HepG2 (cell line): ENCODE results near the gene ATP6V0A1. TPM values are rescaled to one million over a fixed set of nuclear protein-coding genes. Genes with fewer than 3 reads are reported as not detected.

ENCODE experiments used
- ARID5B ChIP-seq: IDR thresholded peaks from 2 replicates; pipeline ENCODE4 v1.4.0; 2020; ENCODE audit warnings: mild to moderate bottlenecking, missing genetic modification reagents
- ARNTL ChIP-seq: sonication (generic); formaldehyde crosslinking; IDR thresholded peaks from 2 replicates; pipeline ENCODE4 v1.4.0; 2020; ENCODE audit warnings: mild to moderate bottlenecking, missing genetic modification reagents
- DMTF1 ChIP-seq: sonication (generic); formaldehyde crosslinking; IDR thresholded peaks from 2 replicates; pipeline ENCODE4 v1.4.0; 2020; ENCODE audit warnings: mild to moderate bottlenecking, missing genetic modification reagents
- FOXA1 ChIP-seq, 2 experiments: fragments of 450-650 bp in 1 of 2; sonication (generic) in 1 of 2; formaldehyde crosslinking in 1 of 2; IDR thresholded peaks; 2 replicates each; pipeline versions ENCODE4 v1.4.0 to v1.6.1; 2016 to 2020; ENCODE audit warnings: missing genetic modification reagents in 1 of 2
- KLF13 ChIP-seq: sonication (generic); formaldehyde crosslinking; IDR thresholded peaks from 2 replicates; pipeline ENCODE4 v1.4.0; 2020; ENCODE audit warnings: mild to moderate bottlenecking, missing genetic modification reagents
- PAX8 ChIP-seq: sonication (generic); formaldehyde crosslinking; IDR thresholded peaks from 2 replicates; pipeline ENCODE4 v1.8.0; 2022; ENCODE audit warnings: mild to moderate bottlenecking, missing genetic modification reagents, borderline replicate concordance
- PHB2 ChIP-seq: fragments of 450-650 bp; IDR thresholded peaks from 2 replicates; pipeline ENCODE4 v1.6.1; 2018; ENCODE audit not compliant: partially characterized antibody
- TBX3 ChIP-seq: fragments of 450-650 bp; IDR thresholded peaks from 2 replicates; pipeline ENCODE4 v1.6.1; 2017; ENCODE audit warnings: antibody characterized with exemption, mild to moderate bottlenecking, inconsistent platforms, borderline replicate concordance
- TCF12 ChIP-seq, 2 experiments: fragments of 450-650 bp in 1 of 2; sonication (generic) in 1 of 2; formaldehyde crosslinking in 1 of 2; IDR thresholded peaks; 2 replicates each; pipeline versions ENCODE4 v1.6.1 to v1.8.0; 2017 to 2022; ENCODE audit warnings: antibody characterized with exemption in 1 of 2, mild to moderate bottlenecking in 1 of 2, missing genetic modification reagents in 1 of 2, moderate library complexity in 1 of 2
- TEAD3 ChIP-seq: optimal IDR thresholded peaks from 2 replicates; pipeline ENCODE3; 2016; ENCODE audit warnings: borderline replicate concordance
- ZBTB21 ChIP-seq: sonication (generic); formaldehyde crosslinking; IDR thresholded peaks from 2 replicates; pipeline ENCODE4 v1.4.0; 2020; ENCODE audit warnings: missing genetic modification reagents
- ZBTB42 ChIP-seq: sonication (generic); formaldehyde crosslinking; IDR thresholded peaks from 2 replicates; pipeline ENCODE4 v1.5.0; 2020; ENCODE audit warnings: mild to moderate bottlenecking, missing genetic modification reagents
- ZIK1 ChIP-seq: sonication (generic); formaldehyde crosslinking; IDR thresholded peaks from 2 replicates; pipeline ENCODE4 v1.5.0; 2020; ENCODE audit warnings: mild to moderate bottlenecking, low read depth, missing genetic modification reagents, borderline replicate concordance
- ZNF276 ChIP-seq: sonication (generic); formaldehyde crosslinking; IDR thresholded peaks from 2 replicates; pipeline ENCODE4 v1.4.0; 2020; ENCODE audit warnings: mild to moderate bottlenecking, low read depth, missing genetic modification reagents
- ZNF317 ChIP-seq: sonication (generic); formaldehyde crosslinking; IDR thresholded peaks from 2 replicates; pipeline ENCODE4 v1.5.0; 2020; ENCODE audit warnings: mild to moderate bottlenecking, missing genetic modification reagents
- ZNF33A ChIP-seq: sonication (generic); formaldehyde crosslinking; IDR thresholded peaks from 2 replicates; pipeline ENCODE4 v1.5.1; 2020; ENCODE audit warnings: missing genetic modification reagents, mild to moderate bottlenecking, moderate library complexity, borderline replicate concordance
- ZNF432 ChIP-seq: sonication (generic); formaldehyde crosslinking; IDR thresholded peaks from 2 replicates; pipeline ENCODE4 v1.5.0; 2020; ENCODE audit warnings: missing genetic modification reagents, mild to moderate bottlenecking, borderline replicate concordance
- ZNF678 ChIP-seq: sonication (generic); formaldehyde crosslinking; IDR thresholded peaks from 2 replicates; pipeline ENCODE4 v1.4.0; 2020; ENCODE audit warnings: mild to moderate bottlenecking, missing genetic modification reagents
- ZNF709 ChIP-seq: sonication (generic); formaldehyde crosslinking; IDR thresholded peaks from 2 replicates; pipeline ENCODE4 v1.5.0; 2020; ENCODE audit warnings: mild to moderate bottlenecking, missing genetic modification reagents
- ZNF773 ChIP-seq: sonication (generic); formaldehyde crosslinking; IDR thresholded peaks from 2 replicates; pipeline ENCODE4 v1.4.0; 2020; ENCODE audit warnings: missing genetic modification reagents, borderline replicate concordance
- ZSCAN20 ChIP-seq: sonication (generic); formaldehyde crosslinking; IDR thresholded peaks from 2 replicates; pipeline ENCODE4 v1.4.0; 2020; ENCODE audit warnings: missing genetic modification reagents, mild to moderate bottlenecking, borderline replicate concordance
- polyA plus RNA-seq, 8 experiments: library from polyadenylated mRNA; depleted of rRNA in 3 of 8; stranded (reverse) in 7 of 8; unstranded in 1 of 8; fragments of >200 nt; fragmentation: Illumina TruSeq in 4 of 8; extraction: Trizol in 4 of 8; gene quantifications; 2 replicates each; pipeline versions ENCODE4 v1.2.1 to v1.2.3, GENCODE V29; 2011 to 2016; ENCODE audit warnings: low read depth in 4 of 8, missing spikeins in 1 of 8, mixed read lengths in 1 of 8; ENCODE audit not compliant: insufficient read depth in 1 of 8
- total RNA-seq, 5 experiments: library from RNA; depleted of rRNA; stranded (reverse); fragments of >200 nt; fragmentation: Illumina TruSeq; extraction: Trizol; gene quantifications; 2 replicates each; pipeline ENCODE4 v1.2.3, GENCODE V29; 2016; ENCODE audit warnings: low read depth in 1 of 5

Gene ATP6V0A1
- total and polyA plus RNA-seq, 2 of the 13 experiments (the other 11 are each of a cell fraction or from before 2014, with no cell fraction given): 27.9 to 54.1 TPM

GRCh38 chr17:42536372-42537155 is 77.9 kb downstream of the ATP6V0A1 start (continued):
- TF ChIP-seq TCF12 (IDR thresholded peaks at IDR 0.05) (no peak), TCF12 (CRISPR knock-in tag; IDR thresholded peaks at IDR 0.05) (no peak), ZNF678 (no peak; the same call in 1 of the 2 replicates), ZNF773 (CRISPR knock-in tag) (no peak), FOXA1 (IDR thresholded peaks at IDR 0.05) (no peak), FOXA1 (CRISPR knock-in tag; IDR thresholded peaks at IDR 0.05) (peak; percentile 31), ZNF33A (no peak), TBX3 (no peak), ZBTB42 (peak; percentile 95), ZIK1 (peak; percentile 91), ARNTL (CRISPR knock-in tag) (peak; percentile 18; the same call in 1 of the 2 replicates), ZNF317 (CRISPR knock-in tag) (no peak), DMTF1 (no peak), ARID5B (CRISPR knock-in tag) (peak; percentile 83), ZBTB21 (CRISPR knock-in tag) (no peak), KLF13 (CRISPR knock-in tag) (no peak; the same call in 1 of the 2 replicates), ZNF709 (CRISPR knock-in tag) (no peak; the same call in 1 of the 2 replicates), PHB2 (no peak), ZSCAN20 (CRISPR knock-in tag) (0 out of 2 replicates have a peak, but pooled peaks have one; percentile 32), TEAD3 (peak; percentile 52), ZNF276 (no peak; the same call in 1 of the 2 replicates), ZNF432 (CRISPR knock-in tag) (no peak), PAX8 (CRISPR knock-in tag) (no peak)
